ENCODE measurements around the gene ECI1.

ECI1 gene

DNA sequence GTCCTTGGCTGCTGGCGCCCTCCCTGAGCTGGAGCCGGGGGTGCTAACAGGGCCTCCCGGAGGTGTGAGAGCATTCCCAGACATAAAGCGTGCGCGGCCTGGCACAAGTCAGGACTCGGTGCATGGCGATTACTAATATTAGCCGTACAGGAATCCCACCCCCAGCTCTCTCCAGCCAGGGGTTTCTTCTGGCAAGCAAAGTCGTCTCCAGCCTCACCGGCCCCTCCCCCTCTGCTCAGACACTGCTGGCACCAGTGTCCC is 60.0 kb downstream of the ECI1 start:
- Mint-ChIP-seq H3K27ac (no peak overlapping the region), H3K27me3 (peaks cover 7 to 16% of the 10 kb centered on the region in 2 donors), H3K36me3 (ENCODE audit: insufficient read depth) (no peaks in the 10 kb centered on the region), H3K9me3 (no peaks in the 10 kb centered on the region), H3K4me1 (ENCODE audit: low read depth in 2 of 2) (peaks cover 2 to 5% of the 10 kb centered on the region in 2 donors), H3K4me3 (no peak overlapping the region)
- DNase-seq = no peak
- ATAC-seq (replicated peaks) = no peak

GRCh38 chr16:2190659-2191445 is 60.5 kb downstream of the ECI1 start:
- Mint-ChIP-seq H3K4me3 (no peak overlapping the region), H3K27ac (no peak overlapping the region), H3K9me3 (no peaks in the 10 kb centered on the region), H3K36me3 (ENCODE audit: insufficient read depth) (no peaks in the 10 kb centered on the region), H3K4me1 (ENCODE audit: low read depth in 2 of 2) (peaks cover 2 to 5% of the 10 kb centered on the region in 2 donors), H3K27me3 (peaks cover 7 to 16% of the 10 kb centered on the region in 2 donors)
- DNase-seq (no peak), ATAC-seq (replicated peaks) (no peak)

- peaks cover 5 to 13% of the 10 kb centered on the region in 2 donors for H3K27me3 Mint-ChIP-seq
- DNase-seq = no peak
Observed at GRCh38 chr16:2190002-2190658, 61.3 kb downstream of the ECI1 start.

More at GRCh38 chr16:2190002-2190658, 61.3 kb downstream of the ECI1 start:
- no peak overlapping the region for H3K4me3 Mint-ChIP-seq
- H3K4me1 Mint-ChIP-seq (ENCODE audit: low read depth in 2 of 2) = peaks cover 2 to 5% of the 10 kb centered on the region in 2 donors
- no peaks in the 10 kb centered on the region for H3K36me3 Mint-ChIP-seq (ENCODE audit: insufficient read depth)
- ATAC-seq (replicated peaks) = no peak
- H3K9me3 Mint-ChIP-seq = no peaks in the 10 kb centered on the region
- H3K27ac Mint-ChIP-seq = no peak overlapping the region

All from effector memory CD8-positive, alpha-beta T cell (primary cell).